ENCODE measurements around the gene CLEC3A. TPM values are rescaled to one million over a fixed set of nuclear protein-coding genes. Genes with fewer than 3 reads are reported as not detected.

Gene CLEC3A
- total RNA-seq, 1 donor from 2014 or later: not detected

- Histone ChIP-seq H3K27ac (ENCODE audit: low read depth, low read length) (no peak overlapping the region), H3K9me3 (ENCODE audit: insufficient read depth, low read depth, low read length) (peaks cover 6% of the 10 kb centered on the region), H4K20me1 (ENCODE audit: insufficient read depth, low read length) (no peaks in the 10 kb centered on the region), H3K27me3 (ENCODE audit: insufficient read depth, low read length) (no peaks in the 10 kb centered on the region), H3K79me2 (ENCODE audit: insufficient read depth, low read length) (no peaks in the 10 kb centered on the region), H3K36me3 (ENCODE audit: insufficient read depth, low read length) (no peaks in the 10 kb centered on the region), H3K4me1 (ENCODE audit: insufficient read depth, low read length) (peaks cover 2% of the 10 kb centered on the region), H2AFZ (ENCODE audit: low read depth, low read length) (no peak overlapping the region), H3K9ac (ENCODE audit: low read length) (no peak overlapping the region), H3K4me2 (ENCODE audit: low read length) (no peak overlapping the region), H3K4me3 (ENCODE audit: insufficient read depth, low read depth, low read length) (no peak overlapping the region)
- H3K27ac Mint-ChIP-seq (ENCODE audit: unreplicated experiment): no peak overlapping the region
- FAIRE-seq: no peak
- H3K27me3 Mint-ChIP-seq (ENCODE audit: low read depth, unreplicated experiment): no peaks in the 10 kb centered on the region
- H3K36me3 Mint-ChIP-seq (ENCODE audit: low read depth, unreplicated experiment): peaks cover 2% of the 10 kb centered on the region
- peaks cover 15% of the 10 kb centered on the region for H3K9me3 Mint-ChIP-seq (ENCODE audit: unreplicated experiment)
- TF ChIP-seq, protein P1, sequence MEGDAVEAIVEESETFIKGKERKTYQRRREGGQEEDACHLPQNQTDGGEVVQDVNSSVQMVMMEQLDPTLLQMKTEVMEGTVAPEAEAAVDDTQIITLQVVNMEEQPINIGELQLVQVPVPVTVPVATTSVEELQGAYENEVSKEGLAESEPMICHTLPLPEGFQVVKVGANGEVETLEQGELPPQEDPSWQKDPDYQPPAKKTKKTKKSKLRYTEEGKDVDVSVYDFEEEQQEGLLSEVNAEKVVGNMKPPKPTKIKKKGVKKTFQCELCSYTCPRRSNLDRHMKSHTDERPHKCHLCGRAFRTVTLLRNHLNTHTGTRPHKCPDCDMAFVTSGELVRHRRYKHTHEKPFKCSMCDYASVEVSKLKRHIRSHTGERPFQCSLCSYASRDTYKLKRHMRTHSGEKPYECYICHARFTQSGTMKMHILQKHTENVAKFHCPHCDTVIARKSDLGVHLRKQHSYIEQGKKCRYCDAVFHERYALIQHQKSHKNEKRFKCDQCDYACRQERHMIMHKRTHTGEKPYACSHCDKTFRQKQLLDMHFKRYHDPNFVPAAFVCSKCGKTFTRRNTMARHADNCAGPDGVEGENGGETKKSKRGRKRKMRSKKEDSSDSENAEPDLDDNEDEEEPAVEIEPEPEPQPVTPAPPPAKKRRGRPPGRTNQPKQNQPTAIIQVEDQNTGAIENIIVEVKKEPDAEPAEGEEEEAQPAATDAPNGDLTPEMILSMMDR (IDR thresholded peaks at IDR 0.05; ENCODE audit: insufficient read depth, low read depth, low read length): no peak
- TF ChIP-seq EZH2 (IDR thresholded peaks at IDR 0.05; ENCODE audit: insufficient read depth, low read length): no peak
- no peak overlapping the region for H3K4me3 Mint-ChIP-seq (ENCODE audit: unreplicated experiment)
- no peak for DNase-seq (ENCODE audit: low read depth)
- H3K4me1 Mint-ChIP-seq (ENCODE audit: low read depth, unreplicated experiment): peaks cover 5% of the 10 kb centered on the region
Observed at GRCh38 chr16:77998350-77999023, 23.9 kb upstream of the CLEC3A start.

DNA sequence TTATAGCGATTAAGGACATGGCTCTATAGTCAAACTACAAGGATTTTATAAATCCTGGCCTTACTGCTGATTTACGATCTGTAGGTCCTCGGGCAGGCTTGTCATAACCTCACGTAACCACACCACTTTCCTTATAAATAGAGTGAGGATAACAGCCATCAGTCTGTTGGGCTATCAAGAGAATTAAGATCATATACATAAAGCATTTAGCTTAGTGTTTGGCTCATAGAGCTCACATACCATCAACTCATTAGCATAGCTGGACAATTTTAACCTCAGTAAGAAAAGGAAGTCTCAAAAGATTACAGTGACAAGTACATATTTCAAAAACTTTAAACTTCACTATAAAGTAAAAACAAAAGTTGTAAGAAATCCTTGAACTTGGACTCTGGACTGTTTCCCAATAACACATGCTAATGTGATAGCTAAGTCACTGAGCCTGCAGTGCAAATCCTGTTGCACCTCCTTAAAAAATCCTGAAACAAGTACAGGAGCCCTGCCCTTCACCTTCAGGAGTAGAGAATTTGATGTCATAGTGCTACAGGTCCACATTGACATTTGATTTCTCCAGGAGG lies 20.8 kb upstream of the CLEC3A start:
- Histone ChIP-seq H3K9ac (ENCODE audit: low read length) (no peak overlapping the region), H3K36me3 (ENCODE audit: insufficient read depth, low read length) (no peaks in the 10 kb centered on the region), H3K4me2 (ENCODE audit: low read length) (no peak overlapping the region), H3K27ac (ENCODE audit: low read depth, low read length) (no peak overlapping the region), H3K4me1 (ENCODE audit: insufficient read depth, low read length) (no peaks in the 10 kb centered on the region), H3K4me3 (ENCODE audit: insufficient read depth, low read depth, low read length) (no peak overlapping the region), H3K79me2 (ENCODE audit: insufficient read depth, low read length) (no peaks in the 10 kb centered on the region), H3K9me3 (ENCODE audit: insufficient read depth, low read depth, low read length) (no peaks in the 10 kb centered on the region), H3K27me3 (ENCODE audit: insufficient read depth, low read length) (peaks cover 2% of the 10 kb centered on the region), H4K20me1 (ENCODE audit: insufficient read depth, low read length) (no peaks in the 10 kb centered on the region), H2AFZ (ENCODE audit: low read depth, low read length) (no peak overlapping the region)
- TF ChIP-seq EZH2 (IDR thresholded peaks at IDR 0.05; ENCODE audit: insufficient read depth, low read length): no peak
- TF ChIP-seq, protein P1 (IDR thresholded peaks at IDR 0.05; ENCODE audit: insufficient read depth, low read depth, low read length): no peak
- H3K27me3 Mint-ChIP-seq (ENCODE audit: low read depth, unreplicated experiment): no peaks in the 10 kb centered on the region
- no peak overlapping the region for H3K27ac Mint-ChIP-seq (ENCODE audit: unreplicated experiment)
- no peak for DNase-seq (ENCODE audit: low read depth)
- no peak for FAIRE-seq
- peaks cover 5% of the 10 kb centered on the region for H3K9me3 Mint-ChIP-seq (ENCODE audit: unreplicated experiment)
- H3K36me3 Mint-ChIP-seq (ENCODE audit: low read depth, unreplicated experiment): peaks cover 2% of the 10 kb centered on the region
- H3K4me3 Mint-ChIP-seq (ENCODE audit: unreplicated experiment): no peak overlapping the region
- no peaks in the 10 kb centered on the region for H3K4me1 Mint-ChIP-seq (ENCODE audit: low read depth, unreplicated experiment)
